NB4 (cell line): ENCODE measurements around the gene PHLDA2.

Experiments
- MYC ChIP-seq: IDR thresholded peaks from 2 replicates; pipeline ENCODE4 v1.6.1; 2011; ENCODE audit warnings: low read depth, low read length
- POLR2A ChIP-seq: IDR thresholded peaks from 2 replicates; pipeline ENCODE4 v1.6.1; 2011; ENCODE audit warnings: mild to moderate bottlenecking; ENCODE audit not compliant: insufficient read length; ENCODE audit errors: extremely low read depth
- TF ChIP-seq, protein P1 (sequence below): IDR thresholded peaks from one replicate; pipeline ENCODE4 v1.5.1; 2012; ENCODE audit warnings: low read depth, low read length
- TF ChIP-seq, protein P2 (sequence below): IDR thresholded peaks from 2 replicates; pipeline ENCODE4 v1.6.1; 2011; ENCODE audit warnings: low read depth, low read length

DNA sequence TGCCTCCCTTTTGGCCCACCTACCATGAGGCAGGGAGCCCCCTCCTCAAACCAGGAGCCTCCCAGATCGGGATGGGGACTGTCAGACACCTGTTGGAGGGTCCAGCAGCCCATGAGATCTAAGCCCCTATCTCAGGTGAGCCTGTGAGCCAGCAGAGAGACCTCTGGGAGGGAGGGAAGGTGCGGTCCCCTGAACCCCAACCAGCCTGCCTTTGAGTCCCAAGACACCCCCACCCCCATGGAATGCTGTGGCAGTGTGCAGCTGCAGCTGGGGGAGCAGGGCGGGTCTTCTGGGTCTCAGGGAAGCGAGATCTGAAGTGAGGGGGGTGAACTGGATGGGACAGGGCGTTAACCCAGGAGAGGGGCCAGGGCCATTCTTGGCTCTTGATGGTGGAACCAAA is 42.3 kb downstream of the PHLDA2 start:
- TF ChIP-seq, protein P1, sequence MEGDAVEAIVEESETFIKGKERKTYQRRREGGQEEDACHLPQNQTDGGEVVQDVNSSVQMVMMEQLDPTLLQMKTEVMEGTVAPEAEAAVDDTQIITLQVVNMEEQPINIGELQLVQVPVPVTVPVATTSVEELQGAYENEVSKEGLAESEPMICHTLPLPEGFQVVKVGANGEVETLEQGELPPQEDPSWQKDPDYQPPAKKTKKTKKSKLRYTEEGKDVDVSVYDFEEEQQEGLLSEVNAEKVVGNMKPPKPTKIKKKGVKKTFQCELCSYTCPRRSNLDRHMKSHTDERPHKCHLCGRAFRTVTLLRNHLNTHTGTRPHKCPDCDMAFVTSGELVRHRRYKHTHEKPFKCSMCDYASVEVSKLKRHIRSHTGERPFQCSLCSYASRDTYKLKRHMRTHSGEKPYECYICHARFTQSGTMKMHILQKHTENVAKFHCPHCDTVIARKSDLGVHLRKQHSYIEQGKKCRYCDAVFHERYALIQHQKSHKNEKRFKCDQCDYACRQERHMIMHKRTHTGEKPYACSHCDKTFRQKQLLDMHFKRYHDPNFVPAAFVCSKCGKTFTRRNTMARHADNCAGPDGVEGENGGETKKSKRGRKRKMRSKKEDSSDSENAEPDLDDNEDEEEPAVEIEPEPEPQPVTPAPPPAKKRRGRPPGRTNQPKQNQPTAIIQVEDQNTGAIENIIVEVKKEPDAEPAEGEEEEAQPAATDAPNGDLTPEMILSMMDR: no peak
- TF ChIP-seq POLR2A (no peak), MYC (no peak)
- TF ChIP-seq, protein P2, sequence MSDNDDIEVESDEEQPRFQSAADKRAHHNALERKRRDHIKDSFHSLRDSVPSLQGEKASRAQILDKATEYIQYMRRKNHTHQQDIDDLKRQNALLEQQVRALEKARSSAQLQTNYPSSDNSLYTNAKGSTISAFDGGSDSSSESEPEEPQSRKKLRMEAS: no peak
